ENCODE measurements around the gene ZBTB8A.
"Not testable (repeated sequence)": the region's sequence is repeated elsewhere in the genome, so short reads cannot be mapped to it uniquely, and the experiment has no call there.

The ZBTB8A gene

GRCh38 chr1:32635508-32636277, 96.5 kb downstream of the ZBTB8A start:
- DNase-seq (ENCODE audit: low spot score) = no peak
- ChIA-PET CTCF (interaction anchor here (0.6 kb wide), 1 partner anchor 115 kb away, joined by 3 read pairs; no protein-coding TSS in a partner anchor), POLR2A (ENCODE audit: low non-redundant PET) (interaction anchor here (0.6 kb wide), 1 partner anchor 24 kb away, joined by 3 read pairs; no protein-coding TSS in a partner anchor)
- no peak overlapping the region for H3K27ac ChIP-seq
- TF ChIP-seq, protein P1, sequence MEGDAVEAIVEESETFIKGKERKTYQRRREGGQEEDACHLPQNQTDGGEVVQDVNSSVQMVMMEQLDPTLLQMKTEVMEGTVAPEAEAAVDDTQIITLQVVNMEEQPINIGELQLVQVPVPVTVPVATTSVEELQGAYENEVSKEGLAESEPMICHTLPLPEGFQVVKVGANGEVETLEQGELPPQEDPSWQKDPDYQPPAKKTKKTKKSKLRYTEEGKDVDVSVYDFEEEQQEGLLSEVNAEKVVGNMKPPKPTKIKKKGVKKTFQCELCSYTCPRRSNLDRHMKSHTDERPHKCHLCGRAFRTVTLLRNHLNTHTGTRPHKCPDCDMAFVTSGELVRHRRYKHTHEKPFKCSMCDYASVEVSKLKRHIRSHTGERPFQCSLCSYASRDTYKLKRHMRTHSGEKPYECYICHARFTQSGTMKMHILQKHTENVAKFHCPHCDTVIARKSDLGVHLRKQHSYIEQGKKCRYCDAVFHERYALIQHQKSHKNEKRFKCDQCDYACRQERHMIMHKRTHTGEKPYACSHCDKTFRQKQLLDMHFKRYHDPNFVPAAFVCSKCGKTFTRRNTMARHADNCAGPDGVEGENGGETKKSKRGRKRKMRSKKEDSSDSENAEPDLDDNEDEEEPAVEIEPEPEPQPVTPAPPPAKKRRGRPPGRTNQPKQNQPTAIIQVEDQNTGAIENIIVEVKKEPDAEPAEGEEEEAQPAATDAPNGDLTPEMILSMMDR (conservative IDR thresholded peaks at IDR 0.05; ENCODE audit: low read depth) = no peak

DNA sequence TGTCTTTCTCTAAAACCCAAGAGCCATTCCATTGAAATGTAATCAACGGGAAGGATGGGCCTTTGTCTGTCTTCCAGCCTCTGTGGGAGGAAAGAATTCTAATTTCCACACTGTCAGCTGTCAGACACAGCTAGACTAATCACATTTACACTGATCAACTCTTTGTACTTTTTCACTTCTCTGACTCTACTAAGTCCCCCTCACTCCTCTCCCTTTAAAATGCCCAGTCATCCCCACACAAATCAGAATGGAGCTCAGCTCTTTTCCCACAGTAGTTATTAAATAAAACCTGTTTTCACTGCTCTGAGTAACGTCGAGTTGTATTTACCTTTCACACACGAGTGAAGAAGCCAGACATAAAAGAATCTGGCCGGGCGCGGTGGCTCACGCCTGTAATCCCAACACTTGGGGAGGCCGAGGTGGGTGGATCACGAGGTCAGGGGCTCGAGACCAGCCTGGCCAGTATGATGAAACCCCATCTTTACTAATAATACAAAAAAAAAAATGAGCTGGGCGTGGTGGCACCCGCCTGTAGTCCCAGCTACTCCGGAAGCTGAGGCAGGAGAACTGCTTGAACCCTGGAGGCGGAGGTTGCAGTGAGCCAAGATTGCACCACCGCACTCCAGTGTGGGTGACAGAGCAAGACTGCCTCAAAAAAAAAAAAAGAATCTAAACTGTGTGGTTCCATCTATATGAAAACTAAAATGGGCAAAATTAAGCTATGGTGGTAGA, 97.9 kb downstream of the ZBTB8A start:
- peak; percentile 6 for DNase-seq (ENCODE audit: low spot score)
- TF ChIP-seq, protein P1 (conservative IDR thresholded peaks at IDR 0.05; ENCODE audit: low read depth) = no peak
- ChIA-PET POLR2A (ENCODE audit: low non-redundant PET) (interaction anchor here (0.7 kb wide), 1 partner anchor 14 kb away, joined by 3 read pairs; the partner anchor contains the start of gene RBBP4), CTCF (interaction anchor here (0.6 to 0.7 kb wide), 2 partner anchors 10 to 106 kb away, joined by 3 to 4 read pairs; no protein-coding TSS in a partner anchor)
- H3K27ac ChIP-seq = no peak overlapping the region

- CTCF ChIA-PET = no interaction called here
- TF ChIP-seq, protein P1 (conservative IDR thresholded peaks at IDR 0.05; ENCODE audit: low read depth) = no peak
- no peak overlapping the region for H3K27ac ChIP-seq
- POLR2A ChIA-PET (ENCODE audit: low non-redundant PET) = interaction anchor here (1.5 kb wide), 1 partner anchor 11 kb away, joined by 5 read pairs; the partner anchor contains the start of gene RBBP4
- no peak for DNase-seq (ENCODE audit: low spot score)
These were observed 100.4 kb downstream of the ZBTB8A start for GRCh38 chr1:32639489-32640075.

- POLR2A ChIA-PET (ENCODE audit: low non-redundant PET); DNase-seq (ENCODE audit: low spot score); CTCF ChIA-PET; H3K27ac ChIP-seq: not testable (repeated sequence)
These were observed 103.1 kb downstream of the ZBTB8A start for GRCh38 chr1:32642292-32642827.

DNA sequence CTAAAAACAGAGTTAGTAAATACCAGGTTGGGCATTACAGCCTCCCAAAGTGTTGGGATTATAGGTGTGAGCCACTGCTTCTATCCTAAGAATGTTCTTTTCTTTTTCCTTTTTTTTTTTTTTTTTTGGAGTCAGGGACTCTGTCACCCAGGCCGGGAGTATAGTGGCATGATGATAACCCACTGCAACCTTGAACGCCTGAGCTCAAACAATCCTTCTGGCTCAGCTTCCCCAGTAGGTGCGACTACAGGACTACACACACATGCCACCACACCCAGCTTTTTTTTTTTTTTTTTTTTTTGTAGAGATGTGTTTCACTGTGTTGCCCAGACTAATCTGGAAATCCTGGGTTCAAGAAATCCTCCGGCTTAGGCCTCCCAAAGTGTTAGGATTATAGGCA, 105.2 kb downstream of the ZBTB8A start:
- DNase-seq (ENCODE audit: low spot score) = no peak
- TF ChIP-seq, protein P1 (conservative IDR thresholded peaks at IDR 0.05; ENCODE audit: low read depth) = no peak
- H3K27ac ChIP-seq = no peak overlapping the region
- POLR2A ChIA-PET (ENCODE audit: low non-redundant PET) = no interaction called here
- CTCF ChIA-PET = no interaction called here

- ChIA-PET POLR2A (ENCODE audit: low non-redundant PET) (no interaction called here), CTCF (interaction anchor here (0.6 kb wide), 1 partner anchor 10 kb away, joined by 3 read pairs; no protein-coding TSS in a partner anchor)
- no peak overlapping the region for H3K27ac ChIP-seq
- TF ChIP-seq, protein P1 (conservative IDR thresholded peaks at IDR 0.05; ENCODE audit: low read depth) = no peak
- DNase-seq (ENCODE audit: low spot score) = no peak
These were observed 108.3 kb downstream of the ZBTB8A start for GRCh38 chr1:32647308-32648134.
